ENCODE results near the gene UNCX. TPM values are rescaled to one million over a fixed set of nuclear protein-coding genes. Genes with fewer than 3 reads are reported as not detected.
A peak's percentile ranks its signal among the peaks of the same experiment; 100 is the strongest.

The UNCX gene
- total RNA-seq, 2 donors from 2014 or later: 0.13 TPM; not detected in 1

DNA sequence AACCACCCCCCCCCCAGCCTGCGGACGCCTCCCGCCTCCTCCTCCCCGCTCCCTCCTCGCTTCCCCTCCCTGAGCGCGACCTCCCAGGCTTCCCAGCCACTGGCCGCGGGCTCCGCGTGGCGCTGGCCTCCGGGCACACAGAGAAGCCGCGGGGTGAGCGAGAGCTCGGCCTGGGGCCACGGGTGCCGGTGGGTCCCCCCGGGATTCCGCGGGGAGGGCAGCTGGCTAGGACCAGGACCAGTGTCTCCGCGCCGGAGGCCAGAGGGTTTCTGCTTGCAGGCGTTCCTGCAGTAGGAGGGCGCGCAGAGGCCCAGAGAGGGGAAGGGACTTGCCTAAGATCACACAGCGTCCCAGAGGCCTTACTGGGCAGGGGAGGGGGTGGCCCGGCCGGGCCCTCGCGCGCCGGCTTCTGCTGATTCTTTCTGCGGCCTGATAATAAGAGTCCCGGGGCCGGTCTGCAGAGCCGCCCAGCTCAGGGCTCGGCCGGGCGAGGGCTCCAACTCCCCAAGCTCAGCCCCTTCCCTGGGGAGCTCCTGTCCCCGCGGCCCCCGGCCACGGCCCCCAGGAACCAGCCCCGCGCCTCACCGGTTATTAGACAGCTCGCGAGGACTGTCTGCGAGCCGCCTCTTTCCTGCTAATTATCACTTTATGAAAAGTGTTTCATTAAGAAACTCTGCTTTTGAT lies 10.1 kb downstream of the UNCX start:
- no peak for TF ChIP-seq CTCF (conservative IDR thresholded peaks at IDR 0.05)
- peaks cover 100% of the 10 kb centered on the region for H3K27me3 ChIP-seq (ENCODE audit: control insufficient read depth, insufficient read depth, low read length, poor library complexity, severe bottlenecking)
- Mint-ChIP-seq H3K4me3 (no peak overlapping the region), H3K4me1 (peaks cover 19% of the 10 kb centered on the region), H3K27me3 (ENCODE audit: insufficient read depth) (peaks cover 93% of the 10 kb centered on the region), H3K27ac (no peak overlapping the region), H3K36me3 (ENCODE audit: low read depth) (no peaks in the 10 kb centered on the region), H3K9me3 (no peaks in the 10 kb centered on the region)
- peak; percentile 73 for DNase-seq
- no peak overlapping the region for H3K27ac ChIP-seq (ENCODE audit: low read depth, low read length)
- H3K4me3 ChIP-seq (ENCODE audit: low read length): no peak overlapping the region
- no peak overlapping the region for H3K9ac ChIP-seq (ENCODE audit: extremely low read depth, low read length, poor library complexity, severe bottlenecking)
- WGBS, 2 experiments (ENCODE audit: insufficient coverage in 1 of 2, insufficient read length in 1 of 2): 2 to 3% methylated on average over 13 to 53 of the region's 53 CpGs
- peaks cover 10% of the 10 kb centered on the region for H3K4me1 ChIP-seq (ENCODE audit: control insufficient read depth, insufficient read depth, low read length)
- H3K9me3 ChIP-seq (ENCODE audit: control insufficient read depth, low read length): no peaks in the 10 kb centered on the region
- H3K36me3 ChIP-seq (ENCODE audit: control insufficient read depth, insufficient read depth, low read length): no peaks in the 10 kb centered on the region

DNA sequence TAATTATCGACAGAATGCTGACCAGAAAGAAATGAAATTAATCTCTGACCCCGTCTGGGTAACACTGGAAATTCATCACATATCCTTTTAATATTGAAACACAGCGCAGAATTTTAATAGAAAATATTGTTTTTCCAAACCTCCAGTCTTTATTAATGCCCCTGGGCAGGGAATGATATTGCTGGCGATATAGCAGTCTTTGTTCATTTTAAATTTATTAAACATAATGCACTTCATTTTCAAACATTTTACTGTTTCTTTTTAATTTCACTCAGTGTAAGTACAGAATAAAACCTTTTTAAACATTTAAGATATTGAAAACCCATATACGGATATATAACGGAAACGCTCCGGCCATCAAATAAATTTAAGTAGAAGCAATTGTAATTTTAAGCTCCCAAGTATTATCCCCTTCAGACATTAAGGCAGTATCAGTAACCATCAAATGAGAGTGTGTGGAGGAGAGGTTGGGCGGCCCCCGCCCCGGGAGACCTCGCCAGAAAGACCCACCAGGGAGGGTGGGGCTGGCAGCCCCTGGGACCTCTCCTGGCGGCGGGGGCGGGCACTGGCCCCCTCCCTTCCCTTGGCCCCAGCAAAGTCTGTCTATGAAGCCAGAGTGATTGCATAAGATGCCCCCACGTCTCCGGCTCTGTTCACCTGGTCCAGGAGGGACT lies 10.8 kb downstream of the UNCX start:
- no peak overlapping the region for H3K4me3 Mint-ChIP-seq
- H3K27me3 ChIP-seq (ENCODE audit: control insufficient read depth, insufficient read depth, low read length, poor library complexity, severe bottlenecking): peaks cover 100% of the 10 kb centered on the region
- TF ChIP-seq CTCF (conservative IDR thresholded peaks at IDR 0.05): no peak
- H3K27ac ChIP-seq (ENCODE audit: low read depth, low read length): no peak overlapping the region
- peaks cover 93% of the 10 kb centered on the region for H3K27me3 Mint-ChIP-seq (ENCODE audit: insufficient read depth)
- H3K36me3 Mint-ChIP-seq (ENCODE audit: low read depth): no peaks in the 10 kb centered on the region
- no peaks in the 10 kb centered on the region for H3K36me3 ChIP-seq (ENCODE audit: control insufficient read depth, insufficient read depth, low read length)
- DNase-seq: no peak
- H3K9me3 ChIP-seq (ENCODE audit: control insufficient read depth, low read length): no peaks in the 10 kb centered on the region
- no peak overlapping the region for H3K27ac Mint-ChIP-seq
- no peaks in the 10 kb centered on the region for H3K9me3 Mint-ChIP-seq
- no peak overlapping the region for H3K9ac ChIP-seq (ENCODE audit: extremely low read depth, low read length, poor library complexity, severe bottlenecking)
- H3K4me1 ChIP-seq (ENCODE audit: control insufficient read depth, insufficient read depth, low read length): peaks cover 12% of the 10 kb centered on the region
- 12 to 18% methylated on average over 2 to 16 of the region's 17 CpGs for WGBS, 2 experiments (ENCODE audit: insufficient coverage in 1 of 2, insufficient read length in 1 of 2)
- H3K4me3 ChIP-seq (ENCODE audit: low read length): no peak overlapping the region
- peaks cover 22% of the 10 kb centered on the region for H3K4me1 Mint-ChIP-seq

DNA sequence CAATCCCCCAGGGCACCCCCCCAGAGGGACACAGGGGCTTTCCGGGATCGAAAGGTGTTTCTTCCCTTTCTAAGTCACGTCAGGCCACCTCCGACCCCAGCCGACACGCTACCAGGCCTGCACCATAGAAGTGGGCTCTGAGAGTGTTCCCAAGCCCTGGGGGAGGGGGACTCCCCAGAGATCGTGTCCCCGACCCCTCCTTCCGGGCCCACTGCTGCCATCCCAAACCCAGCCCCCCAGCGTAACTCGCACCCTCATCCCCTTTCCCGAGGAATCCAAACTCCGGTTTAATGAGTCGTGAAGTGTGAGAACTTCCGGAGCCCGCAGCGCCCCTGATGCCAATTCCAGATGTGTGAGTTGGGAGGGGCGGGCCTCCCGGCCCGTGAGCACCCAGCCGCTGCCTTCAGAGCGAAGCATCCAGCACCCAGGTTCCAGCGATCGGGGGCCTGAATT lies 11.3 kb downstream of the UNCX start:
- H3K27me3 ChIP-seq (ENCODE audit: control insufficient read depth, insufficient read depth, low read length, poor library complexity, severe bottlenecking): peaks cover 100% of the 10 kb centered on the region
- Mint-ChIP-seq H3K9me3 (no peaks in the 10 kb centered on the region), H3K4me1 (peaks cover 23% of the 10 kb centered on the region), H3K36me3 (ENCODE audit: low read depth) (no peaks in the 10 kb centered on the region), H3K4me3 (no peak overlapping the region), H3K27ac (no peak overlapping the region), H3K27me3 (ENCODE audit: insufficient read depth) (peaks cover 93% of the 10 kb centered on the region)
- 2 to 5% methylated on average over 13 to 24 of the region's 24 CpGs for WGBS, 2 experiments (ENCODE audit: insufficient coverage in 1 of 2, insufficient read length in 1 of 2)
- TF ChIP-seq CTCF (conservative IDR thresholded peaks at IDR 0.05): no peak
- H3K9ac ChIP-seq (ENCODE audit: extremely low read depth, low read length, poor library complexity, severe bottlenecking): no peak overlapping the region
- peak; percentile 68 for DNase-seq
- H3K4me3 ChIP-seq (ENCODE audit: low read length): no peak overlapping the region
- H3K27ac ChIP-seq (ENCODE audit: low read depth, low read length): no peak overlapping the region
- no peaks in the 10 kb centered on the region for H3K36me3 ChIP-seq (ENCODE audit: control insufficient read depth, insufficient read depth, low read length)
- H3K4me1 ChIP-seq (ENCODE audit: control insufficient read depth, insufficient read depth, low read length): peaks cover 12% of the 10 kb centered on the region
- no peaks in the 10 kb centered on the region for H3K9me3 ChIP-seq (ENCODE audit: control insufficient read depth, low read length)
